HG03280 (cell line): ENCODE data around the gene EZR.
A peak's percentile ranks its signal among the peaks of the same experiment; 100 is the strongest.
"Not testable (repeated sequence)": the region's sequence is repeated elsewhere in the genome, so short reads cannot be mapped to it uniquely, and the experiment has no call there.

Source experiments
- ATAC-seq: cut with Tn5 transposase; IDR thresholded peaks from one replicate; pipeline ENCODE4 v1.9.1; 2021; ENCODE audit warnings: mild to moderate bottlenecking, moderate library complexity; ENCODE audit not compliant: unreplicated experiment

The EZR gene

GRCh38 chr6:158799051-158799792 lies 19.9 kb downstream of the EZR start:
- ATAC-seq = no peak

GRCh38 chr6:158798311-158798710 lies 20.9 kb downstream of the EZR start:
- no peak for ATAC-seq

GRCh38 chr6:158797331-158798310 lies 21.5 kb downstream of the EZR start:
- no peak for ATAC-seq

GRCh38 chr6:158796353-158796752 lies 22.8 kb downstream of the EZR start:
- no peak for ATAC-seq

GRCh38 chr6:158795516-158795915 lies 23.7 kb downstream of the EZR start:
- ATAC-seq = no peak

- ATAC-seq = peak; percentile 74
These were observed 25.7 kb downstream of the EZR start for GRCh38 chr6:158793432-158793831.

GRCh38 chr6:158792505-158792904 lies 26.7 kb downstream of the EZR start:
- ATAC-seq = not testable (repeated sequence)

- ATAC-seq = no peak
These were observed 27.8 kb downstream of the EZR start for GRCh38 chr6:158791274-158791855.

GRCh38 chr6:158789115-158789917 lies 29.9 kb downstream of the EZR start:
- ATAC-seq = no peak

- ATAC-seq = no peak
These were observed 31.8 kb downstream of the EZR start for GRCh38 chr6:158787395-158787794.

- ATAC-seq = no peak
These were observed 32.4 kb downstream of the EZR start for GRCh38 chr6:158786645-158787304.

GRCh38 chr6:158785036-158785435 lies 34.1 kb downstream of the EZR start:
- no peak for ATAC-seq

- ATAC-seq = no peak
These were observed 34.7 kb downstream of the EZR start for GRCh38 chr6:158784505-158784904.

GRCh38 chr6:158783851-158784250 lies 35.3 kb downstream of the EZR start:
- ATAC-seq = no peak

GRCh38 chr6:158783167-158783450 lies 36.1 kb downstream of the EZR start:
- no peak for ATAC-seq

GRCh38 chr6:158782432-158783166 lies 36.6 kb downstream of the EZR start:
- ATAC-seq = no peak

GRCh38 chr6:158781692-158782373 lies 37.3 kb downstream of the EZR start:
- no peak for ATAC-seq

GRCh38 chr6:158780988-158781691 lies 38.0 kb downstream of the EZR start:
- no peak for ATAC-seq
